ENCODE results near the gene FAM13B.
"Not testable (repeated sequence)": the region's sequence is repeated elsewhere in the genome, so short reads cannot be mapped to it uniquely, and the experiment has no call there.

FAM13B gene

DNA sequence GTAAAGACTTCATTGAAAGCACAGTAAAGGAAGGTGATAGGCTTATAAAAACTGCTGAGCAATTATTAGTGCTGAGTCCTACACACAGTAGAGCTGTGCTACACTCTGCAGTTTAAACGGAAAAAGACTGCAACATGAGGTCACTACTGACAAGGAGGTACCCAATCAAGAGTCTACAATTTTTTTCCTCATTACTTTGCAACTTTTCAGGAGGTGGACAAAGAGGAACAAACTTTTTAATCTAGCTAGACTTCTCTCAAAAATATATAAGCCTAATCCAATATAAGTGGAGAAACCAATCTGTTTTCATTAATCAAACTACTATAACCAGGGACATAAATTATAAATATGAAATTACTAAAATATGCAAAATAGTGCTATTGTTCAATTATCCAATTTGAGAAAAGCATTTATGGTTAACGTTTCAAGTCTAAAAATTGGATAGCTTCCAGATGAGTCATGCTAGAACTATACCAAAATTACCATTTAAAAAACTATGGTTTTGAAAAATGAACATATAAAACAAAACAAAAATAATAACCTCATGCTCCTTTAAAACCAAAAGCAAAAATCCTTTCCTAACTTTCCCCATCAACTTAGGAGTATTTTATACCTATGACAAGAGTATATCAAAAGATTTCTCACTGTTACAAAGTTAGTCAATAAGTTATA, 37.7 kb downstream of the FAM13B start:
- no peak for DNase-seq (ENCODE audit: low spot score)
- TF ChIP-seq, protein P1, sequence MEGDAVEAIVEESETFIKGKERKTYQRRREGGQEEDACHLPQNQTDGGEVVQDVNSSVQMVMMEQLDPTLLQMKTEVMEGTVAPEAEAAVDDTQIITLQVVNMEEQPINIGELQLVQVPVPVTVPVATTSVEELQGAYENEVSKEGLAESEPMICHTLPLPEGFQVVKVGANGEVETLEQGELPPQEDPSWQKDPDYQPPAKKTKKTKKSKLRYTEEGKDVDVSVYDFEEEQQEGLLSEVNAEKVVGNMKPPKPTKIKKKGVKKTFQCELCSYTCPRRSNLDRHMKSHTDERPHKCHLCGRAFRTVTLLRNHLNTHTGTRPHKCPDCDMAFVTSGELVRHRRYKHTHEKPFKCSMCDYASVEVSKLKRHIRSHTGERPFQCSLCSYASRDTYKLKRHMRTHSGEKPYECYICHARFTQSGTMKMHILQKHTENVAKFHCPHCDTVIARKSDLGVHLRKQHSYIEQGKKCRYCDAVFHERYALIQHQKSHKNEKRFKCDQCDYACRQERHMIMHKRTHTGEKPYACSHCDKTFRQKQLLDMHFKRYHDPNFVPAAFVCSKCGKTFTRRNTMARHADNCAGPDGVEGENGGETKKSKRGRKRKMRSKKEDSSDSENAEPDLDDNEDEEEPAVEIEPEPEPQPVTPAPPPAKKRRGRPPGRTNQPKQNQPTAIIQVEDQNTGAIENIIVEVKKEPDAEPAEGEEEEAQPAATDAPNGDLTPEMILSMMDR (IDR thresholded peaks at IDR 0.05; ENCODE audit: extremely low read depth, missing control alignments), result no peak

DNA sequence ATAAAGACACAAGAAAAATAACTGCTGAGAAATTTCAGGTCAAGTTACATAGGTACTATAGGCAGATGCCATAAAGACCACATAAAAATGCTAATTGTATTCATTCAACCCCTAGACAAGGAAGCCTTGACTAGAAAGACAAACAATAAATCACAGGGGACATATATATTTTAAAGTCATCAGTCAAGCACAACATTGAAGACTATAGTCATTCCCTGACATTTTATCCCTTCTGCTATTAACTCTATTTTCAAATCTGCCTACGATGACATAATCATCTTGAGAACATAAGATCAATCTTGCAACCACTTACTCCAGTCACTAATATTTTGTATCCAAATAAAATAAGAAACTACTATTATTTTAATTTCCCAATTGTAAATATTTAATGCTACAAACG, 38.3 kb downstream of the FAM13B start:
- TF ChIP-seq, protein P1 (IDR thresholded peaks at IDR 0.05; ENCODE audit: extremely low read depth, missing control alignments), result no peak
- DNase-seq (ENCODE audit: low spot score), result no peak

DNA sequence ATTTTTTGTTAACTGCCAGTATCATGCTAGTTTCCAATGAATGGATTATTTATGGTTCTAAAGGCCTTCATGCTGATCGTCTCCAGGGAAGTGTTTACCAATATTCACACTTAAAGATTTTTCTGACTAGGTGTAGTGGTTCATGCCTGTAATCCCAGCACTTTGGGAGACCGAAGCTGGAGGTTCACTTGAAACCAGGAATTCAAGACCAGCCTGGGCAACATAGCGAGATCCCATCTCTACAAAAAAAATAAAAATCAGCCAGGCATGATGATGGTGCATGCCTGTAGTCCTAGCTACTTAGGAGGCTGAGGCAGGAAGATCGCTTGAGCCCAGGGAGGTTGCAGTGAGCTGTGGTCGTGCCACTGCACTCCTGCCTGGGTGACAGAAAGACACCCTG, 43.5 kb downstream of the FAM13B start:
- TF ChIP-seq, protein P1 (IDR thresholded peaks at IDR 0.05; ENCODE audit: extremely low read depth, missing control alignments), result no peak
- DNase-seq (ENCODE audit: low spot score), result no peak

DNA sequence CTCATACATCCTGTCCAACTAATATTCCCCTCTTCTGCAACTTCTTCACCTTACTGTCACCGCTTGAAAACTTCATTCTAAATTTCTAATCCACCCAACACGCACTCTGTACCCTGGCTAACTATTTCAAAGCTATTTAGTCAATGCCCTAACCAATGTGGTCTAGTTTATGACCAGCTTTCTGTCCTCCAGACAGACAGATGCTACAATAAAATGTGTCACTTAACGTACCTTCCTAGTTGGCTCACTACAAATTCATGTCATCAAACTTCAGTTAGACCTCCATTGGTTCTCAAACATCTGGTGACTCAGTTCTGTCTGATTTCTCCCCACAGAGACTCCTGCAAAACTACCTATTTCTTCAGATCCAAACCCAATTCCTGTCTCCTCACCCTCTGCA, 57.7 kb downstream of the FAM13B start:
- TF ChIP-seq, protein P1 (IDR thresholded peaks at IDR 0.05; ENCODE audit: extremely low read depth, missing control alignments), result no peak
- no peak for DNase-seq (ENCODE audit: low spot score)

DNA sequence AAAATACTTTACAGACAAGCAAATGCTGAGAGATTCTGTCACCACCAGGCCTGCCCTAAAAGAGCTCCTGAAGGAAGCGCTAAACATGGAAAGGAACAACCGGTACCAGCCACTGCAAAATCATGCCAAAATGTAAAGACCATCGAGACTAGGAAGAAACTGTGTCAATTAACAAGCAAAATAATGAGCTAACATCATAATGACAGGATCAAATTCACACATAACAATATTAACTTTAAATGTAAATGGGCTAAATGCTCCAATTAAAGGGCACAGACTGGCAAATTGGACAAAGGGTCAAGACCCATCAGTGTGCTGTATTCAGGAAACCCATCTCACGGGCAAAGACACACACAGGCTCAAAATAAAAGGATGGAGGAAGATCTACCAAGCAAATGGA, 62.5 kb downstream of the FAM13B start:
- DNase-seq (ENCODE audit: low spot score), result not testable (repeated sequence)

DNA sequence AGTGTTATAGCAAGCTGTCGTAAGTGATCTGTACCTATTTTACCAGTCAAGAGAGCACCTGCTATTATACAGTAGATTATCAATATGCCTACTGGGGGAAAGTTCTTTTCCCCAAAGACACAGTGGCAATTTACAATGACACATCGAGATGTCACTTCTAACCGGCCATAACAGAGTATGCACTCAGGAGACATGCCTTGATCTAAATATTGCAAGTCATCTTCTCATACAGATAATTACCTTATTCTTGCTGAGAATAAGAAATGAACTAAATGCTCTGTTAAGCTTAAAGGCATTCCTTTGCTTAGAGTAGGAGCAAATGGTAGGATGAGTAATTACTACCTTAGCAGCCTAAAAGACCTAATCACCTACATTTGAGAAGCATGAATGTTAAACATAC, 72.1 kb downstream of the FAM13B start:
- TF ChIP-seq, protein P1 (IDR thresholded peaks at IDR 0.05; ENCODE audit: extremely low read depth, missing control alignments), result no peak
- no peak for DNase-seq (ENCODE audit: low spot score)

DNA sequence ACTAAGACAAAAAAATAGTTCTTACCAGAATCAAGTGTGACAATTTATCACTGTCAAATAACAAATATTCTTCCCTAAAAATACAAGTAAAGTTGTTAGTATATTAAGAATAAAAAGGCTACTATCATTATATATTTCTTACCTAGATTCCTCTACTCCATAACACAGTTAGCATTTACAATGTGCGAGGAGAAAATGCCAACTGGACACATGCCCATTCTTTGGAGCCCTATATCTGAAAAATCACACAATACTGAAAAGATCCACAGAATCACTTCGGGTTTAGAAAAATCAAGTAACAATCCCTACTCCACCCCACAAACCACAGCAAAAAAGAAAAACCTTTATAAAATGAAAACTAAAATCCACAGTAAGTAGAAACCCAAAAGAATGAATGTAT, 72.7 kb downstream of the FAM13B start:
- DNase-seq (ENCODE audit: low spot score), result no peak
- TF ChIP-seq, protein P1 (IDR thresholded peaks at IDR 0.05; ENCODE audit: extremely low read depth, missing control alignments), result no peak

DNA sequence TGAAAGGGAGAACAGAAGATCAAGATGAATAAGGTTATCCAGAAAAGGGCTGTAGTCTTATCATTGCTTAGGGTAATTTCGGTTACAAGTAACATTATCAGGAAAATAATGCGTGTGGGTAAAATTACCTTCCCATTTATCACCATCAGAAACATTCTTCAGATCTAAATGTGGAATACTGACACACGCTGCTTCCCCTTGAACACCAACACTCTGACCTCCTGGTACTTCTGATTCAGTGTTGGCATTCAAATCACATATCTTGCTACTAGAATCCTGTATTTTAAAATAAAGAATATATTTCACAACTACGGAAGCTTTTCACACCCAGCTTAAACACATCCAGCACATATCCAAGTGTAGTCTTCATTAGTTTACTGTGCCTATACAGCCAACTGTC, 73.4 kb downstream of the FAM13B start:
- no peak for DNase-seq (ENCODE audit: low spot score)
- TF ChIP-seq, protein P1 (IDR thresholded peaks at IDR 0.05; ENCODE audit: extremely low read depth, missing control alignments), result no peak
